Eye (tissue), 1 donor: ENCODE data around the gene RTN4RL1.
"Not testable (repeated sequence)": the region's sequence is repeated elsewhere in the genome, so short reads cannot be mapped to it uniquely, and the experiment has no call there.

Source experiments
- DNase-seq: peaks from one replicate; pipeline ENCODE4 v3.0.0-alpha.2; 2015

The RTN4RL1 gene

DNA sequence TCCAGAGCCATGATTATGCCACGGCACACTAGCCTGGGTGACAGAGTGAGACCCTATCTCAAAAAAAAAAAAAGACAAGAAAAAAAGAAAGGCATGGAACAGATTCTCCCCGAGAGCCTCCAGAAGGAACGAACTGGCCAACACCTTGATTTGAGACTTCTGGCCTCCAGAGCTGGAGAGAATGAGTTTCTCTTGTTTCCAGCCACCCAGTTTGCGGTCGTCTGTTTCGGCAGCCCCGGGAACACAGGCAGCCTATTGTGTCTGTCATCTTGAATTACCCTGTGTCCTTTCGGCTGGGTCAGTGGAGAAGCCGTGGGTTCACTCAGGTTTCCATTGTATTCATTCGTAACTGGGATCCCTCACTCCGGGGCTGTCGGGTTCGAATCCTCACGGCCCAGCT, 111.4 kb downstream of the RTN4RL1 start:
- peak; percentile 54 for DNase-seq

DNA sequence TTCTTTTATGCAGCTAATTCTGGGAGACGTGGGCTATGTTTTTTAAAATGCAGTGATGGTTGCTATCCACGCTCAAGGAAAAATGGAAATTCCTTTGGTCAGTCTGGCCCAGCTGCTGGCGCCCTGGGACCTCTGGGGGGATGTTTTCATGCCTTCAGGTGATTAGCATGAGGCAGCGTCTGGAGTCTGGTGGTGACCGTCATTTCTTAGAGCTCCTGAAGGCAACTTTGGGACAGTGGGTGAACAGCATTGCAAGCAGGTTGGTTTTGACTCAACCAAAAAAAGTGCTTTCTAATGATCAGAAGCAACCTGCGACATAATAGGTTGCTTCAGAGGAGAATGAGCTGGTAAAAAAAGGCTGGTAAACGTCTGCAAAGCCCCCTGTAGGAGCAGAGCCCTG, 113.0 kb downstream of the RTN4RL1 start:
- no peak for DNase-seq

DNA sequence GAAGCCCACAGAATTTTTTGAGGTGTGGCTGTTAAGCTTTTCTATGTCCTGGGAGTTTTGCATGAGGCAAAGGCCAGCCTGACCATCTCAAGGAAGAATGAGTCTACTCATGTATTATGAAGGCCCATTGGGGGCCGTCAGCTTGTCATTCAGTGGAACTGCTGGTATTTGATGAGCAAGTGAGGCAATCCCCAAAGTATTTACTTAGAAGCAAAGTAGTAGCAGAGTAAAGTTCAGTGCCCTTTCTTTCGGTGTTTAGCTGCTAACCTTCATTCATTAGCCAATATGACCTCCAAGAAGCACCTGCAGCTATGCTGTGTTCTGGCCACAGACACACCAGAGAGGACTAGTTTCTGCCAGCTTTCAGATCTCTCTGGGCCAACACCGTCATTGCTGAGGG, 115.1 kb downstream of the RTN4RL1 start:
- no peak for DNase-seq

DNA sequence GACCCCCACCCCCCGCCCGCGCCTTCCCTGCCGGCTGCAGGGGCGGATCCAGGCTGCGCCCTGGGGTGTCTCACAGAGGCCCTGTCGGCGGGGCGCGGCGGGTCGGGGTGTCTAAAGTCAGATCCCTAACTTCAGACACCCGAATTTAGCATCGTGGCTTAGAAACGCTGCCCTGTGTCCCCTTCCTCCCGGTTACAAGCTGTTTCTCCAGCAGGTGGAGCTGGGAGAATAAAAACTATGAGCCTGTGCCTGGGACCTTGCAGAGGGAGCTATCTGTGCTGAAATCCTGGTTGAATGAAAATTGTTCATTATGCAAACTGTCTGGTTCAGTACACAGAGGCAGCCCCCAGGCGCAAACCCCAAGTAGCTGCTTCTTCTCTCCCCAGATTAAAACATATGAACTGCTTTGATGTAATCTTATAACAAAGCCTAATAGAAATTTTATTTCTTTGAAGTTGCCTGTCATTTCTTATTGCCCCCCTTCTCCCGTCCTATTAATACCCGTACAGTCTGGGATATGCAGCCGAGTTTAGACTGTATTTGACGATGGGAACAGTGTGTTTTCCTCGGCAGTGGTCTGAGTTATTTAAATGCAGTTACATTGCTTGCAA, 116.3 kb downstream of the RTN4RL1 start:
- DNase-seq = peak; percentile 93

DNA sequence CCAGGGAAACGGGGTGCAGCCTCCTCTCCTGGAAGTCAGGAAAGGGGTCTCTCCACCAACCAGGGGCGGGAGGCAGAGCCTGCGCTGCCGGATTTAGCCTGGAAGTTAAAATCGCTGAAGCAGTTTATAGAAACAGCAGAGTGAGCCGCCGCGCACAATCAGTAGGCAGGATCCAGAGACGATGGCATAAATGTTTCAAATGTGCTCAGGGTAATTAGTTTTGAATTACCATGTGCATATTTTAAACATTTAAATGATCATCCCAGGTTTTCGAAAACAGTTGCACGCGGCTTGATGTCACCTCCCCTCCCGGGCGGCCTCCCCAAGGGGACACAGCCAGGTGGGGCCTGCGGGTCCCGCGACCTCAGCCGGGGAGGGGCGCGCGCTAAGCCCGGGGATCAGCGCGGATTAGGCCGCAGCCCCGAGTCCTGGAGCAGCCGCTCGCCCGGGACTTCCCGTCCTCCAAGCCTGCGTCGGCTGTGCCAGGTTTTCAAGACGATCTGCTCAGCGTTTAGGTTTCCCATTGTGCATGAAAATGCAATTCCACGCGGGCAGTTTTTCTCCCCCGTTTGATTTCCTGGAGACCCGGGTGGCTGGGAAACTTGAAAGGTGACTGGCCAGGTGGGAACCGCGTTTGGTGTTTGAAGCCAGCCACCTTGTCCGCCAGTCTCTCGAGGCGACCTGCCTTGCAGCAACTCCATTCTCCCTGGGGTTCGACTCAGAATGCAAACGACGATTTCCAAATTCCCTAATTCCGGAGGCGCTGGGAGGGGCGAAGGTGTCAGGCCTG, 117.0 kb downstream of the RTN4RL1 start:
- DNase-seq = peak; percentile 80

DNA sequence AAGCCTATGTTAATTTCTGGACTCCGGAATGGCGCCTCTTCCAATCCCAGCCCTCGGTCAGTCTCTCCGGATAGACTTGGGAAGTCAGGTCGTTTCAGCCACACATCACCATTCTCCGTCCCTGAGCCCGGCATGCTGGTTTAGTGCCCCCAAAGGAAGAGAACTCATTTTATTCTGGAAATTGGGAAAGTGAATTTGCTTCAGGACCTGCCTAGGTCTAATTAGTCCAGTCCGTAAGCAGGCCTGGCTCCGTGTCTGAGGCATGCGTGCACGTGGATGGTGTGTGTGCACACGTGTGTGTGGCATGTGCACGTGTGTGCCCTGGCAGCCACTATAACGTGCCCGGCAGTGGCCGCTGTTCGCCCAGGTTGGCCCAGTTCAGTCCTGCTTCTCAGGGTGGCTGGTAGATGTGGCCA, 117.9 kb downstream of the RTN4RL1 start:
- peak; percentile 36 for DNase-seq

DNA sequence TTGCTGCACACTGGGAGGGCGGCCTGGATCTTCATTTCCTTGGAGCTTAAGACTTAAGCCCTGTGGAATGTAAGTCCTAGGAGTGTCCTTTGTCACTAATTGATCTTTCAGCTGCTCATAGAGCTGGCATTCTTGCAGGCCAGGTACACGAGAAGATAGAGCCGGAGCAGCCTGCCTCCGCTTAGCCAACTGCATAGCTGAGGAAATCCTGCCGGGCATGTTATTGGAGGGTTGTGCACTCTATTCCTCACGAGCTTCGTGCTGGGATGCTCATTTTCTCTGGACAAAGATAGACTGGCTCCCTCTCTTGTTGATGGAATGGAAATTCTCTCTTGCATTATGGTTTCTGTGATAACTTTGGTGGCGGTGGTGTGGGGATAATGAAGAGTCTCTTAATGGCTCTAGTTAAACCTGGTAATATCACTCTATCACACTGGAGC, 118.5 kb downstream of the RTN4RL1 start:
- DNase-seq = peak; percentile 59

DNA sequence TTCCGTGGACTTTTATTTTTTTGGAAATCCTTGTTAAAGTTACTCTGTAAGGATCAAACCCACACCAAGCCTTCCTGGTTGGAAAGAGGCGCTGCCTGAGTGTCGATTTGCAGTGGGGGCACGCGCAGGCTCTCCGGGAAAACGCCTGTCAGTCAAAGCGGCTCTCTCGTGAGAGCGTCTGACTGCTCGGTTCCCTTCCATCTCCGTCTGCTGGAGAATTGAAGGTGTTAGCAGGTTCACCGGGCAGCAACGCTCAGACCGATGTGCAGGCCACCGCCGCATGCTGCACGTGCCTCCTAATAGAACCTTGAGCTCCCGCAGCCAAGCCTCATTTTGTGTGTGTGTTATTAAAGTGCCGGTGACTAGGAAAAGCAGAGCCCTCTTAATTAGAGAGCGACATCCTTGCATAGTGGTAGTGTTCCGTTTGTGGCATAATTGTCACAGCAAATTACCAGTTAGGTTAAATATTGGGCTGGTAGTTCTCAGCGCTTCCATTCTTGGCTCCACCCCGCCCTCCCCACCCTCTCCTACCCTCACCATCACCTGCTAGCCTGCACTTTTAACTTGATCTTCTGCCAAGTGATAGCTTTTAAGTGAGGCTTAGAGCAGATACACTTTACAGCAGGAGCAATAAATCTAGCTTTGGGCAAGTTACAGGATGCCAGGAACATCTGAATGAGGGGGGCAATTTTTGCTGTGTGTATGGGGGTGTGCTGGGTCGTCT, 119.8 kb downstream of the RTN4RL1 start:
- DNase-seq = peak; percentile 80

DNA sequence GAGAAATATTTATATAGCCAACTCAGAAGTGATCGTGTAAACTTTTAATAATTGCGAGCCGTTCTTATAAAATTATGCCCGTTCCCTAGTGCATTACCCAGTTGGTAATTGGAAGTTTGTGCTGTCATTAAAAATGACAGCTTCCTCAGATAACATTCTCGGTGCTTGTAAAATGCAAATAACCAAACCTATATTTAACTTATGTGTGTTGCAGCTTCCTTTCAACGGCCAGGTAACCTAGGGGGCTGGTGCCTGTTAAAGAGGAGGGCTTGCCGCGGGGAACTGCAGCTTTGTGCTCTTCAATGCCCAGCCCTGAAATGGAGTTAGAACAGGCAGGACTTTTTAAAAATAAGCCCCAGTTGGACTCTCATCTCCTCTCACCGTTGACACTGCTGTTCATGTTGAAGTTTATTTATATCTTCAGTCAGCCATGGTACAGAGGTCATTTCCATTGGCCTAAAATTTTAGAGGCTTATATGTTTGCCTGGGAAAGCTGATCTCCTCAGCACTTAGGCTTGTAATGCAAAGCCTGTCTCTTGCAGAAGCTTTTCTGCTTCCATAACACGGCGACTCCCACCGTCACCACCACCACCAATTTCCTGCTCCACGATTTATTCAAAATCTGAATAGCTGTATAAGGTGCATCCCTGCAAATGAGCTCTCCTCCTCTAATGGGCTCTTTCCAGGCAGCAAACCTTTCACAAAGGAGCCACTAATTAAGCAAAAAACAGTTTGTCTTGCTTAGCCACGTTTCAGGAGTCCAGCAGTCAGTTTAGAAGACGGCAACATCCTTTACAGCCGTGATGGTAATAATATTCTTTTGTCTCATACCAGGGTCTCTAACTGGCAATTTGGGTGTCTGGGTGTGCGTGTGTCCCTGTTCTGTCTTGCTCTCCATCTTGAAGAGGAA, 120.6 kb downstream of the RTN4RL1 start:
- no peak for DNase-seq

DNA sequence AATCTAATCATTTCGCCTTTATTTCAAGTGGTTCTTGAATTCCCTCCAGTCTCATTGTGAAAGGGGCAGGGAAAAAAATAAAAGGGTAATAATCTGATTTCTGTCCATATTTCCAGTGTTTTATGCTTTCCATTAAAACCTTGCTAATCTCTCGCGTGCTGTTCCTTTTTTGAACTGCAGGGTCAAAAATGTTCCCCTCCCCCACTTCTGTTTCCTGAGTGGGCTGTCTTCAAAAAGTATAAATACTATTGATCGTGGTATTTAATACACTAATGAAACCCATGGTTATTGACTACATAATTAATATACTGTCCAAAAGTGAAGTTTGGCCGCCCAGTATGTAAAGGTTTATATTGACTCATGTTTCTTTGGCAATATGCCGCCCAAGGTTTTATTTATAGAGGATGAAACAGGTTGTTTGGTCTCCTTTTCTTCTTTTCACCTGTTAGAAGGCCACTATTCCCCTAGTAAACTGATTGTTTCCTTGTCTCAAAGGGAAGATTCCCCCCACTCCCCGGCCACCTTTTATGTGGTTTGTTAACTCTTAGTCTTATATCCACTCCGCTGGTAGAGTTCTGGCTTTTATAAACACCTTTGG, 125.6 kb downstream of the RTN4RL1 start:
- peak; percentile 20 for DNase-seq

DNA sequence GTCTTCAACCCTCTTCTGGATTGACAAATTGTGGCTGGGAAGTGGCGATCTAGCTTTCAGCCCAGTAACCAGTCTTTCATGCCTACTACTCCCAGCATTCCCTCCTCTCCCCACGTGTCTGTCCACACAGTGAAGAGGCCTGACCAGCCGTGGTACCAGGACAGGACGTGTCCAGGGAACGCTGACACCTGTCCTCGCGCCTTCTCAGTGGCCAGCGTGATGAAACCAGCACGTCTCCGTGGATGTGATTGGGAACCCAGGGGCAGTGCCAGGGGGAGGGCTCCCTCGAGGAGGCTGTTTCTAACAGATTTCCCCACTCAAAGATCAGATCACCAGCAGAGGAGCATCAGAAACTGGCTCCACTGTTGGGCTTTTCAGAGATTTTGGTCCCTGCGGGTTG, 126.3 kb downstream of the RTN4RL1 start:
- no peak for DNase-seq

DNA sequence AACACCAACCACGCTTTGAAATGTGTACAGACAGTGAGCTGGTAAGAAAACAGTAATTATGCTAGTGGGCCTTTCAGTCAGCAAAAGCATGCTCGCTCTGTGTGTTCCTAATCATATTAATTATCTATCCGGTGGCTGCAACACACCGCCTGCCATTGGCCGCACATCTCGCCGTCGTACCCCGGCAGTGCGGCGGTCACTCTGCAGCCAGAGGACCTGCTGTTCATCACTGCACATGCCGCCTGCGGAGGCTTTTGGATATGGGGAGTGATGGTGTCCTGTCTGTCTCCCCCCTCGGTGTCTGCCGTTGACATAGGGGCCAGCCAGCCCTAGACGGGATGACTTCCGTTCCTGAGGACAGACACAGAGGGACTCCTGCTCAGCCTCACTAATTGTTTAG, 126.8 kb downstream of the RTN4RL1 start:
- peak; percentile 19 for DNase-seq

DNA sequence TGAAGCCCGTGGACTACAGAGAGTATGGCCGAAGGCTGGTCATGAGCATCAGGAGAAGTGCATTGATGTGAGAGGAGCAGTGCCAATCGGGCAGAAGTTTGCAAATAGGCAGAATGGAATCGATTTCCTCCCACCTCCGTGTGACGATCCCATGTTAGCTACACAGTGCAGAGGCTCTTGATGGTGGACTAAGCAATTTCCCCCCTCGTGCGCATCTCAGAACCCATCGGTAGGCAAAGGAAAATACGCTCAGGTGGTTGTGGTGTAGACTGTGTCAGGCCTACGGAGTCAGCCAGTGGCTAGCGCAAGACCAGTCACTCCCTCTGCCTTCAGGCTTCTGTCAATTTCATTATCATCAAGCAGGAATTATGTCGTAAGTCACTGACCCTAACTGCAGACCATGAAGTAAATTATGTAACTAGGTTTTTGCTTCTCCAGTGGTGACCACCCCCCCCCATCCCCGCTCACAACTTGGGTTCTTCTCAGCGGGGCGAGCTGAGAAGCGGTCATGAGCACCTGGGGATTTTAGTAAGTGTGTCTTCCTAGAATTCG, 128.0 kb downstream of the RTN4RL1 start:
- peak; percentile 69 for DNase-seq

DNA sequence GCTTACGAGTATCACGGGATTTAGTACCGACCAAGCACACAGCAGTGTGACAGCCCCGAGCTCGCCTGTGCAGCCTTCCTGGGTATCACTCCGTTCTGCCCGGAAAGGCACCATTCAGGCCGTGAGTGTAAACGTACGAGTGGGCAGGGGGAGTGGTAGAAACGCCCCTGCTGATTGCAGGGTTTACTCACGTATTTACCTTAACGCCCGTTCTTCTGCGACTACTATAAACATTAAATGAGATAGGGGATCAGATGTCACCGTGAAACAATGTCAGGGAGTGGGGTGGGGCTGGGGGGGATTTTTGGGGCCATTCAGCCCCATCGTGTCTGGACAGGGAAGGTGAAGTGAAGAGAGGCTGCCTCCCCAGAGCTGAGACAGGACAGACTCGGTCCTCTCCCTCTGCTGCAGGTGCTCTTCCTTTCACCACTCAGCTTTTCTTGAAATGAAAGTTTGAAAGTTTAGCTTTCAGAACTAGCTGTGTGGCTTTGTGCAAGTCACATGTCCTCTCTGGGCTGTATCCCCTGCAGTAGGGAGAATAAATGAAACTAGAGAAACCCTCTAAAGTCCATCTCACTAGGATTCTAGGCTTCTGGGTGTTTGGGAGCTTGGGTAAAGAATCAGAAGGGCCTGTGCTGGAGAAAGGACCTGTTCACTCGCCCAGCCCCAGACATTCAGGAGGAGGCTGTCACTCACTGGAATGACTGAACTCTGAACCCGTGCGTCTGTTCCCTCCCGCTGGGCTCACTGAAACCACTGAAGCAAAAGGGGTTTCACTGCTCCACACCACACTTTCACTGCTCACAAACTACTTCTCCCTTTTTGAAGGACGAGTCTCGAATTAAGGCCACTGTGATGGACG, 128.7 kb downstream of the RTN4RL1 start:
- no peak for DNase-seq

DNA sequence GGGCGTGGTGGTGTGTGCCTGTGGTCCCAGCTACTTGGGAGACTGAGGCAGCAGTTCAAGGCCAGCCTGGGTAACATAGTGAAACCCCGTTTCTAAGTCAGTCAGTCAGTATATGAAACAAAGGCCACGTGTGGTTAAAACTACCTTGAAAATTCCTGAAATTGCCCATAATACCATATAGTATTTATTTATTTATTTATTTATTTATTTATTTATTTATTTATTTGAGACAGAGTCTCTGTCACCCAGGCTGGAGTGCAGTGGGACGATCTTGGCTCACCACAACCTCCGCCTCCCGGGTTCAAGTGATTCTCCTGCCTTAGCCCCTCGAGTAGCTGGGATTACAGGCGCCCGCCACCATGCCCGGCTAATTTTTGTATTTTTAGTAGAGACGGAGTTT, 129.7 kb downstream of the RTN4RL1 start:
- not testable (repeated sequence) for DNase-seq

DNA sequence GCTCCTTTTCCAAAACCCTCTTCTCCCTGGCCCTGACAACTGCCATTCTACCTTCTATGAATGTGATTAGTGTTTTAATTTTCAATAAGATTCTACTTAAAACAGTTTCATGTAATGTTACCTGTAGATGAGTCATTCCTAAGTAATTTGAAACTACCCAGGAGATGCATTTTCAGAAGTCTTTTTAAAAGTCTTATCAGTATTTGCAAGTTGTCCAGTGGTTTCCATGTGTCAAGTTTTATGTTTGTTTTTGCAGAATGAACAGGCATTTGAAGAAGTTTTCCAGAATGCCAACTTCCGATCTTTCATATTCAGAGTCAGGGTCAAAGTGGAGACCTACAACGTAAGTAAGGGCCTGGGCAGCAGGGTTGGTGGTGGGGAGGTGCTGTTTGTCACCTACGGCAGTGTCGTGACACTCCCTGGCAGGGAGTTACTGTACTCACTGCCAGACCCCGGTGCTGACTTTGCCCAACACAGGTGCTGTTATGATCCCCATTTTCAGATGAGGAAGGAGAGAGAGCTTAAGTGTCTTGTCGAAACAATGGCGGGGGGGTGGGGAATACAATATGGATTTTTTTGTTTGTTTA, 130.3 kb downstream of the RTN4RL1 start:
- DNase-seq = no peak

DNA sequence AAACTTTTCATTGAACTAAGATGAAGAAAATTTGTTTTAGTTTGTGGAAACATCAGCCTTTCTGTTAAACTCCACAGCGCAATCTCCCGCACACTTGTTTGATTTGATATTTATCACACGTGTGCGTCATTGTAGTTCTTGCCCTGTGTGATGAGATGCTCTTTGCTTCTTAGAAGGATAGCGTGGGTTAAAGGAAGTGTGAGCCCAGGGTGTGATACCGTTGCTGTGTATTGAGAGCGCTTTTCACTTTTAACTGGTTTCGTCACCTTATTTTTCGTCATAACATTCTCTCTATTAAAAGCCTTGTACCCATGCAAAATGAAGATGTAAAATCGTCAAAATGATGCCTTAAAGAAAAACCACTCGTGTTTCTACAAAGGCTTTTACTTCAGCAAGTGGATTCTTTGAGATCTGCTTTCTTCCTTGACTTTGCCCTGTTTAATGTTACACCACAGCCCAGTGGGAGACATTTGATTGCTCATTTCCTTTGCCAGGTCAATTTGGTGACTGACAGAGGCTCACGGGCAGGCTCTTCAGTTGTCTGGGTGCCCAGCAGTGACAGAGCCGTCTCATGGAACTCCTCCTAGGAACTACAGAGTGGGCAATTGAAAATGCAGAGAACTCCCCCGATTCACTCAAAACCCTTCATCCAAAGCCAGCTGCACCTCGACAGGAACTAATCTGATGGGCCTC, 134.2 kb downstream of the RTN4RL1 start:
- DNase-seq = no peak

DNA sequence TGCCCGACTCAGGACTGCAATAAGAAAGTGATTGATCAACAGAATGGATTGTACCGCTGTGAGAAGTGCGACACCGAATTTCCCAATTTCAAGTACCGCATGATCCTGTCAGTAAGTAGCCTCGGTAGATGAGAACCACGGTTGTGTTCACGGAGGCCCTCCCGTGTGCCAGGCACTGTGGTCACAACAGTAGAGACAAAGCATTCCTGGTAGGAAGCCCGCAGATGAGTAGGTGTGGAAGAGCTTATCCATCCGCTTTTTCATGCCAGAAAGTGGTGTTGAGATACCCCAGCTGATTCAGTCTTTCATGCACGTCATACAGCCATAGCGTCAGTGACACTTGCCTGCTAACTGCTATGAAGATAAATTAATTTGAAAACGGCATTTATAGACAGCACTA, 136.4 kb downstream of the RTN4RL1 start:
- no peak for DNase-seq
